Aorta (tissue), 5 donors: Measurements from ENCODE around the gene ANKRD40. TPM values are rescaled to one million over a fixed set of nuclear protein-coding genes. Genes with fewer than 3 reads are reported as not detected.

Experiments used
- ATAC-seq: fragments of 200-7000 bp; cut with Tn5 transposase; one replicate; pipeline ENCODE4 v1.9.1; 2022; ENCODE audit warnings: moderate library complexity; ENCODE audit not compliant: low FRiP score
- DNase-seq, 2 donors: peaks; one replicate each; pipeline ENCODE4 v3.0.0-alpha.2; 2020
- H3K27ac ChIP-seq, 2 donors: one replicate each; pipeline ENCODE4 v1.5.1; 2013; ENCODE audit warnings: low read length in 2 of 2, mild to moderate bottlenecking in 2 of 2, moderate library complexity in 2 of 2, control low read depth in 1 of 2, inconsistent platforms in 1 of 2, low read depth in 1 of 2
- H3K27me3 ChIP-seq, 2 donors: one replicate each; pipeline ENCODE4 v1.6.1; 2013; ENCODE audit warnings: control low read depth in 1 of 2, low read length in 1 of 2, mild to moderate bottlenecking in 1 of 2, moderate library complexity in 1 of 2; ENCODE audit not compliant: insufficient read depth in 2 of 2, control insufficient read depth in 1 of 2
- H3K36me3 ChIP-seq, 2 donors: one replicate each; pipeline ENCODE4 v1.6.1; 2013; ENCODE audit warnings: control low read depth in 1 of 2, low read length in 1 of 2, mild to moderate bottlenecking in 1 of 2; ENCODE audit not compliant: insufficient read depth in 2 of 2, control insufficient read depth in 1 of 2
- H3K4me1 ChIP-seq, 2 donors: one replicate each; pipeline ENCODE4 v1.6.1; 2013; ENCODE audit warnings: low read length in 2 of 2, control low read depth in 1 of 2, mild to moderate bottlenecking in 1 of 2, moderate library complexity in 1 of 2; ENCODE audit not compliant: insufficient read depth in 2 of 2, control insufficient read depth in 1 of 2
- H3K4me3 ChIP-seq, 2 donors: one replicate each; pipeline ENCODE4 v1.5.1; 2013; ENCODE audit warnings: low read length in 2 of 2, control low read depth in 1 of 2, mild to moderate bottlenecking in 1 of 2
- H3K9me3 ChIP-seq: one replicate; pipeline ENCODE4 v1.6.1; 2013; ENCODE audit warnings: mild to moderate bottlenecking, low read length; ENCODE audit not compliant: control insufficient read depth
- WGBS, 2 donors: extraction: QIAGEN DNeasy Blood & Tissue Kit; methylation state at CpG; one replicate each; pipeline ENCODE4 v1.1.7; 2013; 5-methylcytosine and 5-hydroxymethylcytosine counted together
- intact Hi-C, 2 donors: fragments of 100-400 bp; cut with DNase I; formaldehyde crosslinking; loops; one replicate each; pipeline versions ENCODE4 v1.14.2 to v1.15.0; 2022
- polyA plus RNA-seq, 2 donors: library from polyadenylated mRNA; stranded (reverse); fragments of 200-250 nt; gene quantifications; one replicate each; pipeline ENCODE4 v1.2.3, GENCODE V29; 2013
- total RNA-seq, 2 donors: library from RNA; stranded (reverse); fragmentation: NEBNext Ultra II Directional; extraction: Animal tissue kit (Norgen Biotek cat#: 25700); gene quantifications; one replicate each; pipeline ENCODE4 v1.2.1, GENCODE V29; 2021
- donor health status: healthy with polysubstance abuse.
- donor health status: Bipolar disorder and iron deficiency.
- donor health status: DM: no; HTN: no; CAD: no.
- donor health status: DM: no; HTN: no; CAD: no.
- donor health status: DM: yes; HTN: yes; CAD: no.

ANKRD40 gene
- total and polyA plus RNA-seq, 4 donors, result 19.1 to 55.5 (median 36.9) TPM

DNA sequence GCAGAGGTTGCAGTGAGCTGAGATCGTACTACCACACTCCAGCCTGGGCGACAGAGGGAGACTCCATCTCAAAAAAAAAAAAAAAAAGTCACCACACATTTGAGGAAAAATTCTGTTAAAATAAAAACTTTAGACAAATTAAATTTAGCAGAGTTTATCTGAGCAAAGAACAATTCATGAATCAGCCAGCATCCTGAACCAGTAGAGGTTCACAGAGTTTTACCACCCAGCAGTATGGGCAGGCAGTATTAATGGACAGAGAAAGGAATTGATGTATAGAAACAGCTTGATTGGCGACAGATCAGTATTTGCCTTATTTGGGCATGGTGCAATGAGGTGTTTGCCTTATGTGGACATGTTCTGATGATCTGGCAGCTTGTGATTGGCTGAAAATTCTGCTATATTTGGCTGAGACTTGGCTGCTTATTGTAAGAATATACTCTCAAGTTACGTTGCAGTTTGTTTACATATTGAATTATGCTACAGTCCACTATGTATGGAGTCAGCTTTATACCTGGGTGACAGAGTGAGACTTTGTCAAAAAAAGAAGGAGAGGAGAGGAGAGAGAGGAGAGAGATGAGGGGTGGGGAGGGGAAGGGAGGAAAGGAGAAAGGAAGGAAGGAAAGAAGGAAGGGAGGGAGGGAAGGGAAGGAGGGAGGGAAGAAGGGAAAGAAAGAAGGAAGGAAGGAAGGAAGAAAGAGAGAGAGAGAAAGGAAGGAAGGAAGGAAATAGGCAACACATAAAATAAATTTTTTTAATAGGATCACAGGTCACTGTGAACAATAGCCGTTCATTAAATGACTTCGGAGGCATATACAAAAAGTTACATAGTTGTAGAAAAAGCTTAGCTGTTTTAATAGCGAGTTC lies 58.4 kb downstream of the ANKRD40 start:
- H3K4me1 ChIP-seq, result no peaks in the 10 kb centered on the region
- no peaks in the 10 kb centered on the region for H3K9me3 ChIP-seq
- no peak overlapping the region for H3K4me3 ChIP-seq
- H3K36me3 ChIP-seq, result no peaks in the 10 kb centered on the region
- DNase-seq, result no peak
- H3K27me3 ChIP-seq, result no peaks in the 10 kb centered on the region
- intact Hi-C loops, result no loop called here
- WGBS, 2 donors, result 87 to 93% methylated on average over 7 of the region's 7 CpGs
- no peak overlapping the region for H3K27ac ChIP-seq
- ATAC-seq, result no peak

- H3K4me1 ChIP-seq, result no peaks in the 10 kb centered on the region
- H3K36me3 ChIP-seq, result no peaks in the 10 kb centered on the region
- H3K9me3 ChIP-seq, result no peaks in the 10 kb centered on the region
- H3K27me3 ChIP-seq, result no peaks in the 10 kb centered on the region
- H3K27ac ChIP-seq, result no peak overlapping the region
- intact Hi-C loops, result no loop called here
- no peak overlapping the region for H3K4me3 ChIP-seq
- peak in 1 of 2 donors; percentile 22 for DNase-seq
- no peak for ATAC-seq
- 70 to 76% methylated on average over 2 of the region's 2 CpGs for WGBS, 2 donors
Observed at GRCh38 chr17:50647187-50647586, 60.5 kb downstream of the ANKRD40 start.

- H3K4me3 ChIP-seq, result no peak overlapping the region
- intact Hi-C loops, result no loop called here
- H3K27me3 ChIP-seq, result no peaks in the 10 kb centered on the region
- ATAC-seq, result no peak
- H3K9me3 ChIP-seq, result no peaks in the 10 kb centered on the region
- 99 to 100% methylated on average over 3 of the region's 3 CpGs for WGBS, 2 donors
- no peaks in the 10 kb centered on the region for H3K4me1 ChIP-seq
- peak; percentile 3 to 12 for DNase-seq
- no peak overlapping the region for H3K27ac ChIP-seq
- no peaks in the 10 kb centered on the region for H3K36me3 ChIP-seq
Observed at GRCh38 chr17:50645748-50646682, 61.7 kb downstream of the ANKRD40 start.

Other genes starting within 250 kb of the ANKRD40 start
- under 1 TPM in 1 of 2 donors, not detected in 1; 0.57 TPM for gene CHAD, start 239.0 kb downstream of the ANKRD40 start, total RNA-seq
- 1 to 10 TPM in 1 of 2 donors, under 1 TPM in 1; 0.20 to 2.3 TPM for gene CHAD, start 239.0 kb downstream of the ANKRD40 start, polyA plus RNA-seq
- 10 to 100 TPM; 32.1 to 42.3 TPM for gene RSAD1, start 229.1 kb downstream of the ANKRD40 start, total RNA-seq
- gene RSAD1, start 229.1 kb downstream of the ANKRD40 start, polyA plus RNA-seq, result 10 to 100 TPM; 12.1 to 39.2 TPM
- 1 to 10 TPM; 1.3 to 1.8 TPM for gene MYCBPAP, start 199.5 kb downstream of the ANKRD40 start, total RNA-seq
- gene MYCBPAP, start 199.5 kb downstream of the ANKRD40 start, polyA plus RNA-seq, result 1 to 10 TPM in 1 of 2 donors, under 1 TPM in 1; 0.77 to 1.0 TPM
- gene EPN3, start 175.2 kb downstream of the ANKRD40 start, total RNA-seq, result not detected
- gene EPN3, start 175.2 kb downstream of the ANKRD40 start, polyA plus RNA-seq, result 1 to 10 TPM; 1.5 to 1.9 TPM
- gene SPATA20, start 160.7 kb downstream of the ANKRD40 start, total RNA-seq, result 10 to 100 TPM; 27.8 to 41.9 TPM
- gene SPATA20, start 160.7 kb downstream of the ANKRD40 start, polyA plus RNA-seq, result 10 to 100 TPM; 16.7 to 64.0 TPM
- gene CACNA1G, start 147.2 kb downstream of the ANKRD40 start, total RNA-seq, result 1 to 10 TPM in 1 of 2 donors, under 1 TPM in 1; 0.29 to 2.8 TPM
- not detected for gene CACNA1G, start 147.2 kb downstream of the ANKRD40 start, polyA plus RNA-seq
- 10 to 100 TPM; 25.7 to 54.9 TPM for gene ABCC3, start 73.0 kb downstream of the ANKRD40 start, total RNA-seq
- 100 to 1,000 TPM in 1 of 2 donors, 1 to 10 TPM in 1; 9.9 to 145 TPM for gene ABCC3, start 73.0 kb downstream of the ANKRD40 start, polyA plus RNA-seq
- 100 to 1,000 TPM; 123 to 189 TPM for gene LUC7L3, start 11.7 kb upstream of the ANKRD40 start, total RNA-seq
- gene LUC7L3, start 11.7 kb upstream of the ANKRD40 start, polyA plus RNA-seq, result 100 to 1,000 TPM; 147 to 852 TPM
- not detected for gene ANKRD40CL, start 59.6 kb upstream of the ANKRD40 start, total RNA-seq
- gene ANKRD40CL, start 59.6 kb upstream of the ANKRD40 start, polyA plus RNA-seq, result 10 to 100 TPM in 1 of 2 donors, under 1 TPM in 1; 0.26 to 23.0 TPM
- under 1 TPM in 1 of 2 donors, not detected in 1; 0.48 TPM for gene WFIKKN2, start 127.7 kb upstream of the ANKRD40 start, total RNA-seq
- not detected for gene WFIKKN2, start 127.7 kb upstream of the ANKRD40 start, polyA plus RNA-seq
- 10 to 100 TPM; 42.0 to 55.2 TPM for gene TOB1, start 158.4 kb upstream of the ANKRD40 start, total RNA-seq
- 10 to 100 TPM; 24.0 to 39.8 TPM for gene TOB1, start 158.4 kb upstream of the ANKRD40 start, polyA plus RNA-seq